Hepatocyte (in vitro differentiated cells): ENCODE results near the gene PKLR. TPM values are rescaled to one million over a fixed set of nuclear protein-coding genes. Genes with fewer than 3 reads are reported as not detected.

Source experiments
- DNase-seq: peaks from one replicate; pipeline ENCODE4 v3.0.0-alpha.2; 2016; ENCODE audit warnings: low spot score
- H2AFZ ChIP-seq: fragments of 200-600 bp; sonication (generic); 2 replicates; pipeline ENCODE4 v1.6.0; 2016; ENCODE audit warnings: antibody characterized with exemption, mild to moderate bottlenecking
- H3K27ac ChIP-seq: fragments of 200-600 bp; sonication (generic); 2 replicates; pipeline ENCODE4 v1.5.1; 2016; ENCODE audit warnings: mild to moderate bottlenecking
- H3K27me3 ChIP-seq: fragments of 200-600 bp; sonication (generic); 2 replicates; pipeline ENCODE4 v1.6.1; 2016
- H3K36me3 ChIP-seq: fragments of 200-600 bp; sonication (generic); replicated peaks from 2 replicates; pipeline ENCODE4 v1.5.1; 2016; ENCODE audit warnings: low read depth; ENCODE audit not compliant: insufficient read depth
- H3K4me1 ChIP-seq: fragments of 200-600 bp; sonication (generic); 2 replicates; pipeline ENCODE4 v1.5.1; 2016; ENCODE audit warnings: mild to moderate bottlenecking, moderate library complexity; ENCODE audit not compliant: insufficient read depth
- H3K4me2 ChIP-seq: fragments of 200-600 bp; sonication (generic); 2 replicates; pipeline ENCODE4 v1.6.0; 2016
- H3K4me3 ChIP-seq: fragments of 200-600 bp; sonication (generic); 2 replicates; pipeline ENCODE4 v1.5.1; 2016; ENCODE audit warnings: mild to moderate bottlenecking
- H3K79me2 ChIP-seq: fragments of 200-600 bp; sonication (generic); 2 replicates; pipeline ENCODE4 v1.6.0; 2017; ENCODE audit warnings: mild to moderate bottlenecking
- H3K9me2 ChIP-seq: fragments of 200-600 bp; sonication (generic); replicated peaks from 2 replicates; pipeline ENCODE4 v1.6.0; 2017; ENCODE audit warnings: mild to moderate bottlenecking; ENCODE audit not compliant: insufficient read depth
- H3K9me3 ChIP-seq: fragments of 200-600 bp; sonication (generic); 2 replicates; pipeline ENCODE4 v1.5.1; 2016; ENCODE audit warnings: low read depth, mild to moderate bottlenecking
- H4K20me1 ChIP-seq: fragments of 200-600 bp; sonication (generic); 2 replicates; pipeline ENCODE4 v1.6.0; 2016; ENCODE audit warnings: mild to moderate bottlenecking; ENCODE audit not compliant: insufficient read depth, poor library complexity, severe bottlenecking
- CTCF ChIP-seq: fragments of 200-600 bp; sonication (generic); IDR thresholded peaks from 2 replicates; pipeline ENCODE4 v1.5.1; 2016; ENCODE audit warnings: antibody characterized with exemption, mild to moderate bottlenecking; ENCODE audit not compliant: poor library complexity
- EZH2 ChIP-seq: fragments of 200-600 bp; sonication (generic); IDR thresholded peaks from 2 replicates; pipeline ENCODE4 v1.6.1; 2016; ENCODE audit warnings: antibody characterized with exemption, mild to moderate bottlenecking, borderline replicate concordance
- EZH2phosphoT487 ChIP-seq: fragments of 200-600 bp; sonication (generic); IDR thresholded peaks from one replicate; pipeline ENCODE4 v1.6.1; 2018; ENCODE audit warnings: antibody characterized with exemption, mild to moderate bottlenecking, low read depth, moderate library complexity; ENCODE audit not compliant: unreplicated experiment, severe bottlenecking
- WGBS: methylation state at CpG from one replicate; pipeline ENCODE4 v1.1.6; 2016; ENCODE audit warnings: low lambda C conversion rate; ENCODE audit errors: missing lambda C conversion rate; 5-methylcytosine and 5-hydroxymethylcytosine counted together
- polyA plus RNA-seq: library from polyadenylated mRNA; unstranded; fragments of >200 nt; fragmentation: Nextera tagmentation; extraction: Ambion mirVana; gene quantifications from 2 replicates; pipeline ENCODE4 v1.2.1, GENCODE V29; 2016
- total RNA-seq: library from RNA; depleted of rRNA; stranded (reverse); fragments of >200 nt; gene quantifications from 2 replicates; pipeline ENCODE4 v1.2.3, GENCODE V29; 2014

The PKLR gene
- total and polyA plus RNA-seq, 2 experiments from 2014 or later = 10.9 to 13.3 TPM

- TF ChIP-seq EZH2phosphoT487 = no peak
- TF ChIP-seq EZH2 = no peak
- no peak for TF ChIP-seq CTCF
Observed at GRCh38 chr1:155261493-155261851, 39.8 kb downstream of the PKLR start.

DNA sequence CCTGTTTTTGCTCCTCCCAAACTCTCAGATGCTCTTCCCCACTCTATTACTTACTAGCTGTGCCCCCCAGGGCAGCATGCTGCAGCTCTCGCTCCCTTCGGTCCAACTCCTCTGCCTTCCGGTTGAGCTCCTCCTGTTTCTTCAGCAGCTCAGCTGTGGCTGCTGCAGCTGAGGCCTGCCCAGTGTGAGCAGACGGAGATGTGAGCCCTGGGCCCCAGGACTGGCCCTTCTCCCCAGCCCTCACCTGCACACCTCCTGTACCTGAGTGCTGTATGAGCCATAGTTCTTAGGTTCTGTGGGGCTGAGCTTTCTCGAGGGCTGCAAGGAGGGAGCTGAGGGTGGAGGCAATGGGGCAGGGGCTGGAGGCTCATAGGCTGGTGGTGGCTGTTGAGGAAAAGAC, 41.0 kb downstream of the PKLR start:
- H3K4me2 ChIP-seq = no peak overlapping the region
- no peak for TF ChIP-seq EZH2
- TF ChIP-seq EZH2phosphoT487 = no peak
- no peak for TF ChIP-seq CTCF
- H3K27ac ChIP-seq = no peak overlapping the region
- WGBS = 92% methylated on average over 5 of the region's 5 CpGs
- no peak overlapping the region for H3K4me3 ChIP-seq
- no peaks in the 10 kb centered on the region for H3K27me3 ChIP-seq
- peaks cover 13% of the 10 kb centered on the region for H3K4me1 ChIP-seq
- H2AFZ ChIP-seq = no peak overlapping the region
- no peaks in the 10 kb centered on the region for H3K36me3 ChIP-seq
- H3K9me3 ChIP-seq = no peaks in the 10 kb centered on the region
- DNase-seq = no peak
- peaks cover 25% of the 10 kb centered on the region for H3K79me2 ChIP-seq
- H3K9me2 ChIP-seq = no peaks in the 10 kb centered on the region
- H4K20me1 ChIP-seq = no peaks in the 10 kb centered on the region

More at GRCh38 chr1:155261493-155261851, 39.8 kb downstream of the PKLR start:
- no peaks in the 10 kb centered on the region for H3K36me3 ChIP-seq
- peak overlapping the region; percentile 50 for H3K4me3 ChIP-seq
- peak overlapping the region; percentile 54 for H3K27ac ChIP-seq
- H3K79me2 ChIP-seq = peaks cover 25% of the 10 kb centered on the region
- peaks cover 6% of the 10 kb centered on the region for H3K4me1 ChIP-seq
- WGBS = under 1% methylated on average over 9 of the region's 9 CpGs
- H4K20me1 ChIP-seq = no peaks in the 10 kb centered on the region
- H3K4me2 ChIP-seq = peak overlapping the region; percentile 98
- no peaks in the 10 kb centered on the region for H3K27me3 ChIP-seq
- DNase-seq = no peak
- no peaks in the 10 kb centered on the region for H3K9me3 ChIP-seq
- H3K9me2 ChIP-seq = no peaks in the 10 kb centered on the region
- peak overlapping the region; percentile 20 for H2AFZ ChIP-seq

GRCh38 chr1:155256058-155256852, 45.0 kb downstream of the PKLR start:
- no peak for TF ChIP-seq EZH2phosphoT487
- TF ChIP-seq EZH2 = no peak
- TF ChIP-seq CTCF = no peak
- 89% methylated on average over 20 of the region's 20 CpGs for WGBS
- Histone ChIP-seq H3K9me3 (no peaks in the 10 kb centered on the region), H3K4me2 (peak overlapping the region; percentile 100), H3K9me2 (no peaks in the 10 kb centered on the region), H2AFZ (peak overlapping the region; percentile 58), H3K27ac (peak overlapping the region; percentile 97), H3K4me3 (peak overlapping the region; percentile 46), H3K36me3 (no peaks in the 10 kb centered on the region), H3K79me2 (peaks cover 42% of the 10 kb centered on the region), H3K27me3 (no peaks in the 10 kb centered on the region), H4K20me1 (no peaks in the 10 kb centered on the region), H3K4me1 (peaks cover 26% of the 10 kb centered on the region)
- DNase-seq = no peak
